G401.6 (cell line): ENCODE results near the gene TRABD.
"Not testable (repeated sequence)": the region's sequence is repeated elsewhere in the genome, so short reads cannot be mapped to it uniquely, and the experiment has no call there.

Experiments
- FAIRE-seq: peaks from 2 replicates; lab custom pipeline; 2012; peaks lifted over from hg19 to GRCh38; lab: Jason Lieb, UNC

The TRABD gene

GRCh38 chr22:50204571-50204970, 18.9 kb downstream of the TRABD start:
- FAIRE-seq = no peak

GRCh38 chr22:50204998-50205397, 19.3 kb downstream of the TRABD start:
- not testable (repeated sequence) for FAIRE-seq

GRCh38 chr22:50205781-50206569, 20.3 kb downstream of the TRABD start:
- FAIRE-seq = no peak

- no peak for FAIRE-seq
These were observed 20.9 kb downstream of the TRABD start for GRCh38 chr22:50206599-50206998.

- FAIRE-seq = no peak
These were observed 21.8 kb downstream of the TRABD start for GRCh38 chr22:50207383-50208140.

- no peak for FAIRE-seq
These were observed 22.8 kb downstream of the TRABD start for GRCh38 chr22:50208430-50208938.

- no peak for FAIRE-seq
These were observed 23.5 kb downstream of the TRABD start for GRCh38 chr22:50208939-50209892.

GRCh38 chr22:50209893-50210292, 24.2 kb downstream of the TRABD start:
- FAIRE-seq = no peak

- no peak for FAIRE-seq
These were observed 24.8 kb downstream of the TRABD start for GRCh38 chr22:50210378-50211139.

- no peak for FAIRE-seq
These were observed 25.4 kb downstream of the TRABD start for GRCh38 chr22:50211147-50211546.

GRCh38 chr22:50213263-50213662, 27.6 kb downstream of the TRABD start:
- no peak for FAIRE-seq

GRCh38 chr22:50215297-50216054, 29.8 kb downstream of the TRABD start:
- FAIRE-seq = no peak

- FAIRE-seq = no peak
These were observed 30.5 kb downstream of the TRABD start for GRCh38 chr22:50216055-50216683.

GRCh38 chr22:50216684-50217520, 31.2 kb downstream of the TRABD start:
- FAIRE-seq = no peak

- FAIRE-seq = no peak
These were observed 31.9 kb downstream of the TRABD start for GRCh38 chr22:50217543-50218152.

- no peak for FAIRE-seq
These were observed 32.7 kb downstream of the TRABD start for GRCh38 chr22:50218153-50218995.

GRCh38 chr22:50218996-50219727, 33.4 kb downstream of the TRABD start:
- FAIRE-seq = no peak
